ENCODE data around the gene FAM83C. TPM values are rescaled to one million over a fixed set of nuclear protein-coding genes. Genes with fewer than 3 reads are reported as not detected.

FAM83C gene
- total RNA-seq, 1 donor from 2014 or later: not detected

DNA sequence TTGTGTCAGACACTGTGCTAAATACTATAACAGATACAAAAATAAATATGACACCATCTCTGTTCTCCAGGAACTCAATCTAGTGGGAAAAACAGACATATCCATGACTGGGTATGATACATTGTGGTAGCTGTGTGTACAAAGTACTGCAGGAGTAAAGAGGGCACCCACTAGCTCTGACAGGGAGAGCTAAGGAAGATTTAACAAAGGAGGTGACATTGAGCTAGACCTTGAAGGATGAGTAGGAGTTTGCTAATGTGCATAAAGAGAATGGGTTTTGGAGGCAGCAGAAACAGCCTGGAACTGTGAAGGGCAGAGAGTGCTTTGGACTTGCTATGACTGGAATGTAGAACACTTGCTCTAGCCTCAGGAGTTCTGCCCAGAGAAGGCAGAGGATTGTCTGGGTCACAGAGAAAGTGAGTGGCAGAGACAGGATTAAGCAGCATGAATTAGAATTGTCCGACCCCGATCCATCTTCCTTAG lies 51.4 kb downstream of the FAM83C start:
- FAIRE-seq: no peak

GRCh38 chr20:35240083-35240810 lies 52.0 kb downstream of the FAM83C start:
- no peak for FAIRE-seq

More for the DNA sequence above, 51.4 kb downstream of the FAM83C start:
- DNase-seq (ENCODE audit: low spot score in 2 of 2): no peak

DNA sequence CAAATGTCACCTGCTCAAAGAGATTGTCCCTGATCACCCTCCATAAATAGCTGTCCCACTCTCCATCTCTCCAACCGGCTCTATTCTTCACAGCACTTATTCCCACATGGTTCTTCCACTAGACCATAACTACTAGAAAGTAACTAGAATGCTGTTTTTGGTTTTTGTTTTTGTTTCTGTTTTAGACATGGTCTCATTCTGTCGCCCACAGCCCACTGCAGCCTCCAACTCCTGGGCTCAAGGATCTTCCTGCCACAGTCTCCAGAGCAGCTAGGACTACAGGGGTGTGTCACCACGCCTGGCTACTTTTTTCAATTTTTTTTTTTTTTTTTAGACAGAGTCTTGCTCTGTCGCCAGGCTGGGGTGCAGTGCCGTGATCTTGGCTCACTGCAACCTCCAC lies 53.5 kb downstream of the FAM83C start:
- DNase-seq (ENCODE audit: low spot score in 2 of 2) (no peak), FAIRE-seq (no peak)

More at GRCh38 chr20:35240083-35240810, 52.0 kb downstream of the FAM83C start:
- DNase-seq (ENCODE audit: low spot score in 2 of 2): no peak

- FAIRE-seq (no peak), DNase-seq (ENCODE audit: low spot score in 2 of 2) (no peak)
Observed at GRCh38 chr20:35238170-35238569, 54.1 kb downstream of the FAM83C start.

GRCh38 chr20:35237486-35237885 lies 54.7 kb downstream of the FAM83C start:
- DNase-seq (ENCODE audit: low spot score in 2 of 2) (no peak), FAIRE-seq (no peak)

DNA sequence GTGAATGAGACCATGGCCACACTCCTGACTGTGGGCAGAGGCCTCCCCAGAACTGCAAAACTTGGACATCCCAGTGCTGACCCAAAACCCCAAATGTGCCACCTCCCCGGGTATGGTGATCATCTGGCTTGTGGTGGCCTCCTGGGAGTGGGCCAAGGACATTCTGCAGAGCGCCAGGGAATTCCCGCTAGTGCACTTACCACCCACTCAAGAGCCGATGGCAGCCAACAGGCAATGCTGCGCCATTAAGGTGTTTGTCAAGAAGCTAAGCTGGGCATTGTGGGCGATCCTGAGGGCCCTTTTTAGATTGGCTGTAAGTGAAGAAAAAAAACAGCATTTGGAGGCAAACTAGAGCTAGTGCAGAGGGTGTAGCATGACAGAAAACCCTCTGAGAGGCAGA lies 56.3 kb downstream of the FAM83C start:
- FAIRE-seq: no peak
- no peak for DNase-seq (ENCODE audit: low spot score in 2 of 2)

Other genes with a start within 250 kb of the FAM83C start
- 52.2 TPM for gene TRPC4AP, start 199.6 kb downstream of the FAM83C start, total RNA-seq
- gene EDEM2, start 145.1 kb downstream of the FAM83C start, total RNA-seq: 11.0 TPM
- gene PROCR, start 120.4 kb downstream of the FAM83C start, total RNA-seq: 4.9 TPM
- 102 TPM for gene MMP24, start 65.7 kb downstream of the FAM83C start, total RNA-seq
- gene MMP24OS, start 14.3 kb downstream of the FAM83C start, total RNA-seq: 3.3 TPM
- 71.7 TPM for gene EIF6, start 7.7 kb downstream of the FAM83C start, total RNA-seq
- gene UQCC1, start 119.5 kb upstream of the FAM83C start, total RNA-seq: 28.5 TPM
- gene GDF5, start 145.8 kb upstream of the FAM83C start, total RNA-seq: 0.41 TPM
- gene CEP250, start 163.2 kb upstream of the FAM83C start, total RNA-seq: 21.6 TPM
- under 0.01 TPM for gene C20orf173, start 237.2 kb upstream of the FAM83C start, total RNA-seq
- 233 TPM for gene ERGIC3, start 249.7 kb upstream of the FAM83C start, total RNA-seq